ENCODE measurements around the gene GSTA2.

The GSTA2 gene

DNA sequence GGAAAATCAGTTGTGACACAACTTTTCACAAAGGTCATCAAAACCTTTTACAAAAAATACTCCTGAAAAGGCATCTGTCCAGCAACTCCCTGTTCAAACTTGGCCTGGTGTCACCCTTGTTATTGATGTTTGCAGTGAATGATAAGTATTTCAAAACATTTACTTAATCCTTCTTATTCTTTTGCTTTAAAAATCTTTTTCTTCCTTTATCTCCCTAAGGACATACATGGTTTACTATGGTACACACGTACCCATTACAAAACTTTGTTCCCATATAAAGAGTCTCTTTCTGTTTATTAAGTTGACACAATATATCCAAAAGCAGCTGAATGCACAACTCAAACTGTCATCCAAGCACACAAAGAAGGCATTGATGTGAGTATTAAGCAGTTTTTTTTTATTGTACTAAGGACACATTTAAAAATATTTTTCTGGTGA lies 17.5 kb downstream of the GSTA2 start:
- Histone ChIP-seq H3K27ac (ENCODE audit: low read length) (no peak overlapping the region), H4K20me1 (ENCODE audit: insufficient read depth, low read length) (no peaks in the 10 kb centered on the region), H3K9me3 (ENCODE audit: insufficient read depth, low read length, severe bottlenecking) (peaks cover 2% of the 10 kb centered on the region), H3K4me2 (ENCODE audit: insufficient read depth, low read length) (no peak overlapping the region), H3K79me2 (ENCODE audit: insufficient read depth, low read length) (no peaks in the 10 kb centered on the region), H3K9ac (ENCODE audit: low read depth, low read length) (no peak overlapping the region), H2AFZ (ENCODE audit: low read depth, low read length) (no peak overlapping the region), H3K36me3 (ENCODE audit: insufficient read depth, low read length) (no peaks in the 10 kb centered on the region), H3K4me3 (ENCODE audit: low read depth in 1 of 2, low read length in 2 of 2) (no peak overlapping the region), H3K4me1 (ENCODE audit: insufficient read depth, low read length) (no peaks in the 10 kb centered on the region), H3K27me3 (ENCODE audit: insufficient read depth, low read length, poor library complexity) (no peaks in the 10 kb centered on the region)
- no peak for TF ChIP-seq EZH2 (IDR thresholded peaks at IDR 0.05; ENCODE audit: borderline replicate concordance, low read depth, low read length, severe bottlenecking)
- TF ChIP-seq, protein P1, sequence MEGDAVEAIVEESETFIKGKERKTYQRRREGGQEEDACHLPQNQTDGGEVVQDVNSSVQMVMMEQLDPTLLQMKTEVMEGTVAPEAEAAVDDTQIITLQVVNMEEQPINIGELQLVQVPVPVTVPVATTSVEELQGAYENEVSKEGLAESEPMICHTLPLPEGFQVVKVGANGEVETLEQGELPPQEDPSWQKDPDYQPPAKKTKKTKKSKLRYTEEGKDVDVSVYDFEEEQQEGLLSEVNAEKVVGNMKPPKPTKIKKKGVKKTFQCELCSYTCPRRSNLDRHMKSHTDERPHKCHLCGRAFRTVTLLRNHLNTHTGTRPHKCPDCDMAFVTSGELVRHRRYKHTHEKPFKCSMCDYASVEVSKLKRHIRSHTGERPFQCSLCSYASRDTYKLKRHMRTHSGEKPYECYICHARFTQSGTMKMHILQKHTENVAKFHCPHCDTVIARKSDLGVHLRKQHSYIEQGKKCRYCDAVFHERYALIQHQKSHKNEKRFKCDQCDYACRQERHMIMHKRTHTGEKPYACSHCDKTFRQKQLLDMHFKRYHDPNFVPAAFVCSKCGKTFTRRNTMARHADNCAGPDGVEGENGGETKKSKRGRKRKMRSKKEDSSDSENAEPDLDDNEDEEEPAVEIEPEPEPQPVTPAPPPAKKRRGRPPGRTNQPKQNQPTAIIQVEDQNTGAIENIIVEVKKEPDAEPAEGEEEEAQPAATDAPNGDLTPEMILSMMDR (IDR thresholded peaks at IDR 0.05; ENCODE audit: borderline replicate concordance, extremely low read depth, low read length, poor library complexity, severe bottlenecking) = no peak
- ATAC-seq (ENCODE audit: insufficient read depth, low read depth) = no peak
- no peak for DNase-seq

DNA sequence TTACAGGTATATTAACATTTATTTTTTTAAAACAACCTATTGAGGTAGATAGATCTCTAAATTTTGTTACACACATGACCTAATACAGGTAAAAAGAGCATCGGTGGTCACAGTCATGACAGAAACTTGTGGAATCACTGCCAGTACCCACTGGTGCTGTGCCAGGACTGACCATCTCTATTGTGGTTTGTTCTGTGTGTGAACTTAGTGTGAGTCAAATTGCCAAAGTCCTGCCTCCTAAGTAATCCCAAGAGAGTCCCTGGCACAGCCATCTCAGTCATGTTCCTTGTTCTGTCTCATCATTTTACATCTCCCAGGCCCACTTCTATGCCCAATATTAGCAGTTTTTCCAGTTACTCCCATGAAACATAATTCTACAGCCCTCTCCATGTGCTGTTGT lies 21.4 kb downstream of the GSTA2 start:
- ATAC-seq (ENCODE audit: insufficient read depth, low read depth) = no peak
- H3K4me1 ChIP-seq (ENCODE audit: insufficient read depth, low read length) = no peaks in the 10 kb centered on the region
- H3K27me3 ChIP-seq (ENCODE audit: insufficient read depth, low read length, poor library complexity) = no peaks in the 10 kb centered on the region
- H3K79me2 ChIP-seq (ENCODE audit: insufficient read depth, low read length) = no peaks in the 10 kb centered on the region
- H3K36me3 ChIP-seq (ENCODE audit: insufficient read depth, low read length) = no peaks in the 10 kb centered on the region
- no peaks in the 10 kb centered on the region for H4K20me1 ChIP-seq (ENCODE audit: insufficient read depth, low read length)
- no peak overlapping the region for H3K4me3 ChIP-seq (ENCODE audit: low read depth in 1 of 2, low read length in 2 of 2)
- H3K4me2 ChIP-seq (ENCODE audit: insufficient read depth, low read length) = no peak overlapping the region
- no peak for DNase-seq
- H2AFZ ChIP-seq (ENCODE audit: low read depth, low read length) = no peak overlapping the region
- H3K9ac ChIP-seq (ENCODE audit: low read depth, low read length) = no peak overlapping the region
- no peak overlapping the region for H3K27ac ChIP-seq (ENCODE audit: low read length)
- H3K9me3 ChIP-seq (ENCODE audit: insufficient read depth, low read length, severe bottlenecking) = peaks cover 2% of the 10 kb centered on the region
- no peak for TF ChIP-seq EZH2 (IDR thresholded peaks at IDR 0.05; ENCODE audit: borderline replicate concordance, low read depth, low read length, severe bottlenecking)
- TF ChIP-seq, protein P1 (IDR thresholded peaks at IDR 0.05; ENCODE audit: borderline replicate concordance, extremely low read depth, low read length, poor library complexity, severe bottlenecking) = no peak

DNA sequence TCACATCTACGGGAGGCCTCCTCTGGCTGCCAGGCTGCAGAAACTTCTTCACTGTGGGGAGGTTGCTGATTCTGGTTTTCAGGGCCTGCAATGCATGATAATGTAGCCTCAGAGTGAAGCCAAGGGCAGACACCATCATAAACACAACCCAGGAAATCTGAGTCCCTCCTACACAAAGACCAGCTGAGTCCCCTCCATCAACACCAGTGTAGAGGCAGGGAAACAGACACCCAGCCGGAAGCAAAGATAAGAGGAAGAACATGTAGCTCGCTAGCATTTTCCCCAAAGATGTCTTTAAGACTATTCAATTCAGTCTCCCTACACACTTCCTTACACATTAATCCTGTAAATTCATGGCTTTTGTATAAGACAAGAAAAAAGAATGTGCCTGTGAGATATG lies 23.6 kb downstream of the GSTA2 start:
- TF ChIP-seq EZH2 (IDR thresholded peaks at IDR 0.05; ENCODE audit: borderline replicate concordance, low read depth, low read length, severe bottlenecking) = no peak
- TF ChIP-seq, protein P1 (IDR thresholded peaks at IDR 0.05; ENCODE audit: borderline replicate concordance, extremely low read depth, low read length, poor library complexity, severe bottlenecking) = no peak
- no peaks in the 10 kb centered on the region for H3K4me1 ChIP-seq (ENCODE audit: insufficient read depth, low read length)
- no peak overlapping the region for H3K4me2 ChIP-seq (ENCODE audit: insufficient read depth, low read length)

DNA sequence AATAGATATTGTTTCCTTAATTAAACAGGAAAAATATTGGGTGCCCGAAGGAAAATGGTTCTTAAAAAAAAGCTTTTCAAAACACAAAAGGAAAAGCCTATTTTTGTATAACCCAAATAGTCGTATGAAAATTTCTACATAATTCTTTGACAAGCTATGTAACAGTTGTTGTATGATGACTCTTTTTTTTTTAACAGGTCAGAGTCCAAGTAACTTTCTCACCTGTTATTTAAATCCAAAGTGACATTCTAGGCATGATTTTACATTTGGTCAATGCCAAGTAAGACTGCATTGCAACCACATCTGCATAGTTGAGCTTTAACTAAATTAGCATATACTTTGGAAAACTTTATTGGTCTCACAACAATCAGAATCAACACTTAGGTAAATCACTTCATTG lies 24.1 kb downstream of the GSTA2 start:
- no peak for ATAC-seq (ENCODE audit: insufficient read depth, low read depth)
- Histone ChIP-seq H3K9me3 (ENCODE audit: insufficient read depth, low read length, severe bottlenecking) (peaks cover 2% of the 10 kb centered on the region), H3K4me2 (ENCODE audit: insufficient read depth, low read length) (no peak overlapping the region), H3K36me3 (ENCODE audit: insufficient read depth, low read length) (no peaks in the 10 kb centered on the region), H2AFZ (ENCODE audit: low read depth, low read length) (no peak overlapping the region), H4K20me1 (ENCODE audit: insufficient read depth, low read length) (no peaks in the 10 kb centered on the region), H3K27me3 (ENCODE audit: insufficient read depth, low read length, poor library complexity) (no peaks in the 10 kb centered on the region), H3K4me1 (ENCODE audit: insufficient read depth, low read length) (no peaks in the 10 kb centered on the region), H3K27ac (ENCODE audit: low read length) (no peak overlapping the region), H3K9ac (ENCODE audit: low read depth, low read length) (no peak overlapping the region), H3K4me3 (ENCODE audit: low read depth in 1 of 2, low read length in 2 of 2) (no peak overlapping the region), H3K79me2 (ENCODE audit: insufficient read depth, low read length) (no peaks in the 10 kb centered on the region)
- no peak for DNase-seq
- TF ChIP-seq EZH2 (IDR thresholded peaks at IDR 0.05; ENCODE audit: borderline replicate concordance, low read depth, low read length, severe bottlenecking) = no peak
- TF ChIP-seq, protein P1 (IDR thresholded peaks at IDR 0.05; ENCODE audit: borderline replicate concordance, extremely low read depth, low read length, poor library complexity, severe bottlenecking) = no peak

More for the DNA sequence above, 23.6 kb downstream of the GSTA2 start:
- H3K4me3 ChIP-seq (ENCODE audit: low read depth in 1 of 2, low read length in 2 of 2) = no peak overlapping the region
- DNase-seq (no peak), ATAC-seq (ENCODE audit: insufficient read depth, low read depth) (no peak)
- H4K20me1 ChIP-seq (ENCODE audit: insufficient read depth, low read length) = no peaks in the 10 kb centered on the region
- no peaks in the 10 kb centered on the region for H3K36me3 ChIP-seq (ENCODE audit: insufficient read depth, low read length)
- peaks cover 2% of the 10 kb centered on the region for H3K9me3 ChIP-seq (ENCODE audit: insufficient read depth, low read length, severe bottlenecking)
- H3K9ac ChIP-seq (ENCODE audit: low read depth, low read length) = no peak overlapping the region
- H3K27me3 ChIP-seq (ENCODE audit: insufficient read depth, low read length, poor library complexity) = no peaks in the 10 kb centered on the region
- no peak overlapping the region for H2AFZ ChIP-seq (ENCODE audit: low read depth, low read length)
- no peak overlapping the region for H3K27ac ChIP-seq (ENCODE audit: low read length)
- no peaks in the 10 kb centered on the region for H3K79me2 ChIP-seq (ENCODE audit: insufficient read depth, low read length)
